Stimulated activated CD8-positive, alpha-beta memory T cell treated with anti-CD3 and anti-CD28 coated beads, Interleukin-2, amount 100 ng/mL, for 1 hour (primary cell): ENCODE results near the gene LCN6.
A peak's percentile ranks its signal among the peaks of the same experiment; 100 is the strongest.
"Not testable (repeated sequence)": the region's sequence is repeated elsewhere in the genome, so short reads cannot be mapped to it uniquely, and the experiment has no call there.

ENCODE experiments used
- DNase-seq, 2 donors: peaks; one replicate each; pipeline ENCODE4 v3.0.0-alpha.2; 2020; ENCODE audit warnings: low read depth in 2 of 2

The LCN6 gene

GRCh38 chr9:136748201-136748600 lies at the start of gene LCN6:
LCN6 (minus strand) TSS chr9:136748525; CDS start chr9:136748483, 42 bp downstream.
- no peak for DNase-seq

DNA sequence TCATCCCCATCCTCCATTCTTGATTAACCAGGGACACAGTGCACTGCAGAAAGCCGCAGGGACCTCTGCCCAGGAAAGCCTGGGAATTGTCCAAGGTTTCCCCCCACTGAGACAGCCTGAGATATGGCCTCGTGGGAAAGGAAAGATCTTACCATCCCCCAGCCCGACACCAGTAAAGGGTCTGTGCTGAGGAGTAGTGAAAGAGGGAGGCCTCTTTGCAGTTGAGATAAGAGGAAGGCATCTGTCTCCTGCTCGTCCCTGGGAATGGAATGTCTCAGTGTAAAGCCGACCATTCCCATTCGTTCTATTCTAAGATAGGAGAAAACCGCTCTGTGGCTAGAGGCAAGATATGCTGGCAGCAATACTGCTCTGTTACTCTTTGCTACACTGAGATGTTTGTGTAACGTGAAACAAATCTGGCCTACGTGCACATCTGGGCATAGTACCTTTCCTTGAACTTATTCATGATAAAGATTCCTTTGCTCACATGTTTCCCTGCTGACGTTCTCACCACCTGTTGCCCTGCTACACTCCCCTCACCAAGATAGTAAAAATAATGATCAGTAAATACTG lies 48.5 kb upstream of the LCN6 start:
- DNase-seq, result not testable (repeated sequence)

GRCh38 chr9:136796238-136796774 lies 48.0 kb upstream of the LCN6 start, which contains the start of gene CCDC183:
CCDC183 (plus strand) TSS chr9:136796338; CDS start chr9:136796398, 60 bp downstream.
- DNase-seq, result no peak

DNA sequence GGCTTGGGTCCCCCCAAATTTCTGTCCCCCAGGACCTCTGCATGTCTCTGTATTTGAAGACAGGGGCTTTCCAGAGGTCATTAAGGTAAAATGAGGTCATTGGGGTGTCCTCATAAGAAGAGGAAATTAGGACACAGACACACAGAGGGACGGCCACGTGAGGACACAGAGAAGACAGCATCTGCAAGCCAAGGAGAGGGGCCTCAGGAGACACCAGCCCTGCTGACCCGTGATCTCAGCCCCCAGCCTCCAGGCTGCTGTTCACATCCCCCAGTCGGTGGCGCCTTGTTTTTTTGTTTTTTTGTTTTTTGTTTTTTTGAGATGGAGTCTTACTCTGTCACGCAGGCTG lies 46.6 kb upstream of the LCN6 start:
- no peak for DNase-seq

DNA sequence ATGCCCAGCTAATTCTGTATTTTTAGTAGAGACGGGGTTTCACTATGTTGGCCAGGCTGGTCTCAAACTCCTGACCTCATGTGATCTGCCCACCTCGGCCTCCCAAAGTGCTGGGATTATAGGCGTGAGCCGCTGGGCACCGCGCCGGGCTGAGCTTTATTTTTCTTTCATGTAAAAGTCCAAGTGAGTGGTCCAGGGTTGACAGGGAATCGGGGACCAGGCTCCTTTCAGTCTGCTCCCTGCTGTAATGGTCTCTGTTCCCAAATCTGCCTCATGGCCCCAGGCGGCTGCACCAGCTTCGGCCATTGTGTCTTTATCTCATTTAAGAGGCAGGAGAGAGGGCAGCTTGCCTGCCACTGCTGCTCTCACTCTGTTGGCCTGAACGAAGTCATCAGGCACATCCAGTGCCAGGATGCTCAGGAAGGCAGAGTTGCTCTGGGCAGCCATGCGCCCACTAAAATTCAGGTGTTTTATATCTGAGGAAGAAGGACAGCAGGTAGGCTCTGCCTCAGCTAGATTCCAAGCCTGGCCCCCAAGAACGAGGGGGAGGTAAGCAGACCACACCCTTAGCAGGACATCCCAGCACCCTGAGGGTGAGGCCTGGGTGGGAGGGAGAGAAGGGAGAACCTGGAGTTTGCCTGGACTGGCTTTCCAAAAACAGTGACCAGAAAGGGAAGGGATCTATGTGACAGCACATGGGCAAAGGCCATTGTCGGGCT lies 46.1 kb upstream of the LCN6 start:
- no peak for DNase-seq

- DNase-seq, result no peak
These were observed 45.0 kb upstream of the LCN6 start for GRCh38 chr9:136793086-136793946.

GRCh38 chr9:136792321-136793085 lies 44.2 kb upstream of the LCN6 start:
- no peak for DNase-seq

GRCh38 chr9:136791516-136792276 lies 43.4 kb upstream of the LCN6 start:
- peak; percentile 32 to 33 for DNase-seq

- peak; percentile 99 to 100 for DNase-seq
These were observed 42.6 kb upstream of the LCN6 start, which contains the start of gene TMEM141 for GRCh38 chr9:136790640-136791515. TMEM141 (plus strand) TSS chr9:136791344; CDS start chr9:136791371, 27 bp downstream.

GRCh38 chr9:136789523-136789937 lies 41.2 kb upstream of the LCN6 start:
- no peak for DNase-seq

GRCh38 chr9:136788644-136789522 lies 40.6 kb upstream of the LCN6 start:
- not testable (repeated sequence) for DNase-seq

- DNase-seq, result peak; percentile 31 to 39
These were observed 39.5 kb upstream of the LCN6 start for GRCh38 chr9:136787690-136788400.

GRCh38 chr9:136786983-136787382 lies 38.7 kb upstream of the LCN6 start:
- not testable (repeated sequence) for DNase-seq

- no peak for DNase-seq
These were observed 38.1 kb upstream of the LCN6 start for GRCh38 chr9:136786451-136786850.

GRCh38 chr9:136785565-136786355 lies 37.4 kb upstream of the LCN6 start:
- DNase-seq, result not testable (repeated sequence)

DNA sequence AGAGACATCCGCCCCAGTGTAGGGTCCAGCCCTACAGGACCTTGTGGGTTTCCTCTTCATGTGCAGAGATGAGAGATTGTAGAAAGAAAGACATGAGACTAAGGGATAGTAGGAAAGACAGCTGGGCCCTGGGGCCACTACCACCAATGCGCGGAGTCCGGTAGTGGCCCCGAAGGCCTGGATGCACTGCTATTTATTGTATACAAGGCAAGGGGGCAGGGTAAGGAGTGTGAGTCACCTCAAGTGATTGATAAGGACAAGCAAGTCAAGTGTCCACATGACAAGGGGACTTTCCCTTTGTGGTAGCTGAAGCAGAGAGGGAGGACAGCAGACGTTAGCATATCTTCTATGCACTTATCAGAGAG lies 36.7 kb upstream of the LCN6 start:
- DNase-seq, result no peak
